ENCODE results near the gene CIDEC.
"Not testable (repeated sequence)": the region's sequence is repeated elsewhere in the genome, so short reads cannot be mapped to it uniquely, and the experiment has no call there.

CIDEC gene

GRCh38 chr3:9866639-9867038 is 13.4 kb downstream of the CIDEC start:
- Histone ChIP-seq H3K4me3 (ENCODE audit: low read length) (no peak overlapping the region), H3K36me3 (ENCODE audit: insufficient read depth, low read length) (no peaks in the 10 kb centered on the region), H3K27me3 (ENCODE audit: control insufficient read depth, insufficient read depth, low read length) (no peaks in the 10 kb centered on the region), H3K9me3 (replicated peaks; ENCODE audit: low read length) (no peaks in the 10 kb centered on the region), H3K4me2 (ENCODE audit: low read length) (no peak overlapping the region), H3K9ac (ENCODE audit: low read depth, low read length) (no peak overlapping the region), H3K4me1 (ENCODE audit: control insufficient read depth, insufficient read depth, low read length) (peaks cover 48% of the 10 kb centered on the region)

- not testable (repeated sequence) for H3K9ac ChIP-seq (ENCODE audit: low read depth, low read length); H3K36me3 ChIP-seq (ENCODE audit: insufficient read depth, low read length); H3K9me3 ChIP-seq (replicated peaks; ENCODE audit: low read length); H3K4me2 ChIP-seq (ENCODE audit: low read length); H3K4me3 ChIP-seq (ENCODE audit: low read length); H3K27me3 ChIP-seq (ENCODE audit: control insufficient read depth, insufficient read depth, low read length)
- peaks cover 37% of the 10 kb centered on the region for H3K4me1 ChIP-seq (ENCODE audit: control insufficient read depth, insufficient read depth, low read length)
Measured at GRCh38 chr3:9865125-9865637, 14.9 kb downstream of the CIDEC start.

- Histone ChIP-seq H3K4me1 (ENCODE audit: control insufficient read depth, insufficient read depth, low read length) (peaks cover 36% of the 10 kb centered on the region), H3K36me3 (ENCODE audit: insufficient read depth, low read length) (no peaks in the 10 kb centered on the region), H3K4me2 (ENCODE audit: low read length) (no peak overlapping the region), H3K9ac (ENCODE audit: low read depth, low read length) (no peak overlapping the region), H3K27me3 (ENCODE audit: control insufficient read depth, insufficient read depth, low read length) (no peaks in the 10 kb centered on the region), H3K9me3 (replicated peaks; ENCODE audit: low read length) (no peaks in the 10 kb centered on the region), H3K4me3 (ENCODE audit: low read length) (no peak overlapping the region)
Measured at GRCh38 chr3:9864200-9864927, 15.7 kb downstream of the CIDEC start.

GRCh38 chr3:9863058-9863772 is 16.8 kb downstream of the CIDEC start:
- Histone ChIP-seq H3K4me3 (ENCODE audit: low read length) (peak overlapping the region; percentile 56), H3K9ac (ENCODE audit: low read depth, low read length) (peak overlapping the region; percentile 58), H3K4me1 (ENCODE audit: control insufficient read depth, insufficient read depth, low read length) (peaks cover 36% of the 10 kb centered on the region), H3K4me2 (ENCODE audit: low read length) (peak overlapping the region; percentile 59), H3K9me3 (replicated peaks; ENCODE audit: low read length) (no peaks in the 10 kb centered on the region), H3K27me3 (ENCODE audit: control insufficient read depth, insufficient read depth, low read length) (no peaks in the 10 kb centered on the region), H3K36me3 (ENCODE audit: insufficient read depth, low read length) (no peaks in the 10 kb centered on the region)

- Histone ChIP-seq H3K9ac (ENCODE audit: low read depth, low read length) (peak overlapping the region; percentile 58), H3K4me2 (ENCODE audit: low read length) (peak overlapping the region; percentile 59), H3K4me1 (ENCODE audit: control insufficient read depth, insufficient read depth, low read length) (peaks cover 36% of the 10 kb centered on the region), H3K9me3 (replicated peaks; ENCODE audit: low read length) (no peaks in the 10 kb centered on the region), H3K27me3 (ENCODE audit: control insufficient read depth, insufficient read depth, low read length) (no peaks in the 10 kb centered on the region), H3K4me3 (ENCODE audit: low read length) (peak overlapping the region; percentile 56), H3K36me3 (ENCODE audit: insufficient read depth, low read length) (no peaks in the 10 kb centered on the region)
Measured at GRCh38 chr3:9862391-9863057, 17.5 kb downstream of the CIDEC start.

GRCh38 chr3:9861626-9862130 is 18.4 kb downstream of the CIDEC start:
- Histone ChIP-seq H3K27me3 (ENCODE audit: control insufficient read depth, insufficient read depth, low read length) (no peaks in the 10 kb centered on the region), H3K36me3 (ENCODE audit: insufficient read depth, low read length) (no peaks in the 10 kb centered on the region), H3K4me3 (ENCODE audit: low read length) (no peak overlapping the region), H3K9me3 (replicated peaks; ENCODE audit: low read length) (no peaks in the 10 kb centered on the region), H3K4me1 (ENCODE audit: control insufficient read depth, insufficient read depth, low read length) (peaks cover 32% of the 10 kb centered on the region), H3K4me2 (ENCODE audit: low read length) (no peak overlapping the region), H3K9ac (ENCODE audit: low read depth, low read length) (no peak overlapping the region)

GRCh38 chr3:9861201-9861600 is 18.9 kb downstream of the CIDEC start:
- no peak overlapping the region for H3K9ac ChIP-seq (ENCODE audit: low read depth, low read length)
- H3K27me3 ChIP-seq (ENCODE audit: control insufficient read depth, insufficient read depth, low read length), result no peaks in the 10 kb centered on the region
- no peaks in the 10 kb centered on the region for H3K9me3 ChIP-seq (replicated peaks; ENCODE audit: low read length)
- H3K36me3 ChIP-seq (ENCODE audit: insufficient read depth, low read length), result no peaks in the 10 kb centered on the region
- H3K4me1 ChIP-seq (ENCODE audit: control insufficient read depth, insufficient read depth, low read length), result peaks cover 27% of the 10 kb centered on the region
- H3K4me2 ChIP-seq (ENCODE audit: low read length), result no peak overlapping the region
- H3K4me3 ChIP-seq (ENCODE audit: low read length), result no peak overlapping the region

- no peak overlapping the region for H3K9ac ChIP-seq (ENCODE audit: low read depth, low read length)
- no peak overlapping the region for H3K4me3 ChIP-seq (ENCODE audit: low read length)
- no peaks in the 10 kb centered on the region for H3K36me3 ChIP-seq (ENCODE audit: insufficient read depth, low read length)
- H3K27me3 ChIP-seq (ENCODE audit: control insufficient read depth, insufficient read depth, low read length), result no peaks in the 10 kb centered on the region
- peaks cover 22% of the 10 kb centered on the region for H3K4me1 ChIP-seq (ENCODE audit: control insufficient read depth, insufficient read depth, low read length)
- H3K4me2 ChIP-seq (ENCODE audit: low read length), result no peak overlapping the region
- H3K9me3 ChIP-seq (replicated peaks; ENCODE audit: low read length), result no peaks in the 10 kb centered on the region
Measured at GRCh38 chr3:9859530-9860025, 20.5 kb downstream of the CIDEC start.

- Histone ChIP-seq H3K9ac (ENCODE audit: low read depth, low read length) (no peak overlapping the region), H3K36me3 (ENCODE audit: insufficient read depth, low read length) (no peaks in the 10 kb centered on the region), H3K4me1 (ENCODE audit: control insufficient read depth, insufficient read depth, low read length) (no peaks in the 10 kb centered on the region), H3K9me3 (replicated peaks; ENCODE audit: low read length) (no peaks in the 10 kb centered on the region), H3K4me3 (ENCODE audit: low read length) (no peak overlapping the region), H3K4me2 (ENCODE audit: low read length) (no peak overlapping the region), H3K27me3 (ENCODE audit: control insufficient read depth, insufficient read depth, low read length) (no peaks in the 10 kb centered on the region)
Measured at GRCh38 chr3:9855594-9855993, 24.5 kb downstream of the CIDEC start.

- H3K4me2 ChIP-seq (ENCODE audit: low read length); H3K9me3 ChIP-seq (replicated peaks; ENCODE audit: low read length); H3K36me3 ChIP-seq (ENCODE audit: insufficient read depth, low read length); H3K4me3 ChIP-seq (ENCODE audit: low read length); H3K4me1 ChIP-seq (ENCODE audit: control insufficient read depth, insufficient read depth, low read length); H3K27me3 ChIP-seq (ENCODE audit: control insufficient read depth, insufficient read depth, low read length); H3K9ac ChIP-seq (ENCODE audit: low read depth, low read length): not testable (repeated sequence)
Measured at GRCh38 chr3:9854291-9854940, 25.6 kb downstream of the CIDEC start.

GRCh38 chr3:9852528-9852927 is 27.5 kb downstream of the CIDEC start:
- Histone ChIP-seq H3K9ac (ENCODE audit: low read depth, low read length) (no peak overlapping the region), H3K4me3 (ENCODE audit: low read length) (no peak overlapping the region), H3K27me3 (ENCODE audit: control insufficient read depth, insufficient read depth, low read length) (no peaks in the 10 kb centered on the region), H3K9me3 (replicated peaks; ENCODE audit: low read length) (no peaks in the 10 kb centered on the region), H3K4me2 (ENCODE audit: low read length) (no peak overlapping the region), H3K36me3 (ENCODE audit: insufficient read depth, low read length) (no peaks in the 10 kb centered on the region), H3K4me1 (ENCODE audit: control insufficient read depth, insufficient read depth, low read length) (no peaks in the 10 kb centered on the region)

Measured in skeletal muscle satellite cell (primary cell).